Colonic mucosa (tissue), 4 donors: ENCODE data around the gene RFK. TPM values are rescaled to one million over a fixed set of nuclear protein-coding genes. Genes with fewer than 3 reads are reported as not detected.

ENCODE experiments used
- DNase-seq: peaks from one replicate; pipeline ENCODE4 v3.0.0-alpha.2; 2020
- H3K27ac ChIP-seq: fragments of 200-600 bp; one replicate; pipeline ENCODE4 v1.8.0; 2021
- H3K27me3 ChIP-seq: fragments of 200-600 bp; one replicate; pipeline ENCODE4 v1.8.0; 2021
- H3K36me3 ChIP-seq: fragments of 200-600 bp; one replicate; pipeline ENCODE4 v1.8.0; 2021
- H3K4me1 ChIP-seq: fragments of 200-600 bp; one replicate; pipeline ENCODE4 v1.8.0; 2021; ENCODE audit warnings: mild to moderate bottlenecking
- H3K4me3 ChIP-seq: fragments of 200-600 bp; one replicate; pipeline ENCODE4 v1.8.0; 2021
- H3K9ac ChIP-seq, 2 donors: one replicate each; pipeline ENCODE4 v1.7.0; 2013; ENCODE audit warnings: control low read depth in 2 of 2, low read depth in 2 of 2, low read length in 2 of 2
- H3K9me3 ChIP-seq: fragments of 200-600 bp; one replicate; pipeline ENCODE4 v1.8.0; 2021
- intact Hi-C: fragments of 100-400 bp; cut with DNase I; formaldehyde crosslinking; loops from one replicate; pipeline ENCODE4 v1.14.1; 2022
- total RNA-seq, 2 donors: library from RNA; stranded (reverse); fragmentation: NEBNext Ultra II Directional in 1 of 2; extraction: Animal tissue kit (Norgen Biotek cat#: 25700) in 1 of 2; gene quantifications; one replicate each; pipeline ENCODE4 v1.2.1, GENCODE V29; 2021
- TF ChIP-seq, protein P1 (sequence below): fragments of 200-600 bp; IDR thresholded peaks from one replicate; pipeline ENCODE4 v1.8.0; 2022; ENCODE audit warnings: antibody characterized with exemption, mild to moderate bottlenecking
- donor health status: healthy.
- donor health status: DM: no; HTN: no; CAD: no.
- donor health status: DM: no; HTN: no; CAD: no.

Gene RFK
- total RNA-seq, 2 donors from 2014 or later: 28.1 to 59.4 TPM

- Histone ChIP-seq H3K27ac (no peak overlapping the region), H3K36me3 (no peaks in the 10 kb centered on the region), H3K9me3 (no peaks in the 10 kb centered on the region), H3K27me3 (no peaks in the 10 kb centered on the region), H3K4me1 (no peaks in the 10 kb centered on the region), H3K4me3 (no peak overlapping the region), H3K9ac (no peak overlapping the region)
- intact Hi-C loops: no loop called here
- no peak for DNase-seq
- TF ChIP-seq, protein P1, sequence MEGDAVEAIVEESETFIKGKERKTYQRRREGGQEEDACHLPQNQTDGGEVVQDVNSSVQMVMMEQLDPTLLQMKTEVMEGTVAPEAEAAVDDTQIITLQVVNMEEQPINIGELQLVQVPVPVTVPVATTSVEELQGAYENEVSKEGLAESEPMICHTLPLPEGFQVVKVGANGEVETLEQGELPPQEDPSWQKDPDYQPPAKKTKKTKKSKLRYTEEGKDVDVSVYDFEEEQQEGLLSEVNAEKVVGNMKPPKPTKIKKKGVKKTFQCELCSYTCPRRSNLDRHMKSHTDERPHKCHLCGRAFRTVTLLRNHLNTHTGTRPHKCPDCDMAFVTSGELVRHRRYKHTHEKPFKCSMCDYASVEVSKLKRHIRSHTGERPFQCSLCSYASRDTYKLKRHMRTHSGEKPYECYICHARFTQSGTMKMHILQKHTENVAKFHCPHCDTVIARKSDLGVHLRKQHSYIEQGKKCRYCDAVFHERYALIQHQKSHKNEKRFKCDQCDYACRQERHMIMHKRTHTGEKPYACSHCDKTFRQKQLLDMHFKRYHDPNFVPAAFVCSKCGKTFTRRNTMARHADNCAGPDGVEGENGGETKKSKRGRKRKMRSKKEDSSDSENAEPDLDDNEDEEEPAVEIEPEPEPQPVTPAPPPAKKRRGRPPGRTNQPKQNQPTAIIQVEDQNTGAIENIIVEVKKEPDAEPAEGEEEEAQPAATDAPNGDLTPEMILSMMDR: no peak
These were observed 42.1 kb downstream of the RFK start for GRCh38 chr9:76352026-76352620.

- Histone ChIP-seq H3K9ac (no peak overlapping the region), H3K4me3 (no peak overlapping the region), H3K4me1 (no peaks in the 10 kb centered on the region), H3K36me3 (no peaks in the 10 kb centered on the region), H3K9me3 (no peaks in the 10 kb centered on the region), H3K27ac (no peak overlapping the region), H3K27me3 (no peaks in the 10 kb centered on the region)
- TF ChIP-seq, protein P1: no peak
- DNase-seq: no peak
- intact Hi-C loops: no loop called here
These were observed 43.2 kb downstream of the RFK start for GRCh38 chr9:76351006-76351405.

GRCh38 chr9:76349865-76350264 is 44.4 kb downstream of the RFK start:
- TF ChIP-seq, protein P1: no peak
- H3K27ac ChIP-seq: no peak overlapping the region
- no peaks in the 10 kb centered on the region for H3K36me3 ChIP-seq
- H3K4me3 ChIP-seq: no peak overlapping the region
- no peaks in the 10 kb centered on the region for H3K4me1 ChIP-seq
- intact Hi-C loops: no loop called here
- no peaks in the 10 kb centered on the region for H3K27me3 ChIP-seq
- no peaks in the 10 kb centered on the region for H3K9me3 ChIP-seq
- no peak for DNase-seq
- H3K9ac ChIP-seq: no peak overlapping the region

DNA sequence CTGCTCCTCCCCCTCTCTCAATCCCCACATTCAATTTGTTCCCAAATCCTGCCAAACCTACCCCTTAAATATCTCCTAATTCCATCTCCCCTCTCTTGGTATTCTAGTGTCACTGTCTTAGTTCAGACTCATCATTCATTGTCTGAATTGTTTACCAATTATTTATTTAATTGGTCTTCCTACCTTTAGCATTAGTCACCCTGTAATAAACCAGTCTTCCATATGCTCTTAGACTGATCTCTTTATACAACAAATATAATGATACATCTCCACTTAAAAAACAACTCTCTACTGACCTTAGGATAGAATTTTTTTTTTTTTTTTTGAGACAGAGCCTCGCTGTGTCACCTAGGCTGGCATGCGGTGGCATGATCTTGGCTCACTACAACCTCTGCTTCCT is 51.4 kb downstream of the RFK start:
- no peak for DNase-seq
- Histone ChIP-seq H3K4me1 (no peaks in the 10 kb centered on the region), H3K27ac (no peak overlapping the region), H3K9me3 (no peaks in the 10 kb centered on the region), H3K4me3 (no peak overlapping the region), H3K36me3 (no peaks in the 10 kb centered on the region), H3K9ac (no peak overlapping the region), H3K27me3 (no peaks in the 10 kb centered on the region)
- TF ChIP-seq, protein P1: no peak
- intact Hi-C loops: no loop called here

DNA sequence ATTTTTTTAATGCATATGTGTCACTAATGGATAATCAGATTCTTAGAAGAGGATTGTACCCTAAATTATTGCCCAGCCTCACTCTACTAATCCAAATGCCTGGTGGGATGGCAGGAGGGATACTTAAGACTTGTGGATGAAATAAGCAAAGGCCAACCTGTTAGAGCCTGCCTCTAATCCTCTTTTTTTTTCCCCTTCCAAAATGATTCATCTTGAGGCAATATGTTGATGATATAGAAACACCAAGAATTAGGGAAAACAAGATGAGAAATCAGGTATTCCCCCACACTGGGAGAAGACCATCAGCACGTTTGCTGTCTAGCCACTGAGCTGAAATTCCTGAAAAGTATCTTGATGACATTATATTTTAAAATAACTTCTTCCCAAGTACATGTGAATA is 52.0 kb downstream of the RFK start:
- Histone ChIP-seq H3K9ac (no peak overlapping the region), H3K4me1 (no peaks in the 10 kb centered on the region), H3K4me3 (no peak overlapping the region), H3K36me3 (no peaks in the 10 kb centered on the region), H3K27ac (no peak overlapping the region), H3K27me3 (no peaks in the 10 kb centered on the region), H3K9me3 (no peaks in the 10 kb centered on the region)
- intact Hi-C loops: no loop called here
- TF ChIP-seq, protein P1: no peak
- no peak for DNase-seq
